Peyer's patch (tissue), 4 donors: ENCODE measurements around the gene LARP4B. TPM values are rescaled to one million over a fixed set of nuclear protein-coding genes. Genes with fewer than 3 reads are reported as not detected.

Experiments used
- DNase-seq, 3 donors: peaks; one replicate each; pipeline ENCODE4 v3.0.0-alpha.2; 2017 to 2019
- H3K27ac ChIP-seq, 4 donors: fragments of 200-600 bp; sonication (generic); one replicate each; pipeline ENCODE4 v1.5.1; 2016 to 2019
- H3K27me3 ChIP-seq, 2 donors: fragments of 200-600 bp; sonication (generic); one replicate each; pipeline ENCODE4 v1.5.1; 2019
- H3K36me3 ChIP-seq, 3 donors: fragments of 200-600 bp; sonication (generic); one replicate each; pipeline ENCODE4 v1.5.1; 2016 to 2019
- H3K4me1 ChIP-seq, 4 donors: fragments of 200-600 bp; sonication (generic); one replicate each; pipeline ENCODE4 v1.5.1; 2016 to 2019
- H3K4me3 ChIP-seq, 4 donors: fragments of 200-600 bp; sonication (generic); 1 replicate in 3 of 4; 2 replicates in 1 of 4; pipeline ENCODE4 v1.5.1; 2016 to 2019; ENCODE audit warnings: mild to moderate bottlenecking in 1 of 4
- H3K9me3 ChIP-seq, 4 donors: fragments of 200-600 bp; sonication (generic); one replicate each; pipeline ENCODE4 v1.5.1; 2016 to 2019; ENCODE audit warnings: mild to moderate bottlenecking in 1 of 4
- POLR2A ChIP-seq, 2 donors: fragments of 450-650 bp; IDR thresholded peaks; one replicate each; pipeline ENCODE4 v1.5.1; 2017; ENCODE audit warnings: antibody characterized with exemption in 2 of 2, mild to moderate bottlenecking in 2 of 2, moderate library complexity in 2 of 2
- total RNA-seq, 4 donors: library from RNA; depleted of rRNA; stranded (reverse); fragments of >200 nt; gene quantifications; one replicate each; pipeline ENCODE4 v1.1.0, GENCODE V29; 2016
- TF ChIP-seq, protein P1 (sequence below), 6 experiments: fragments of 450-650 bp in 4 of 6; fragments of 200-600 bp in 2 of 6; sonication (generic) in 1 of 6; IDR thresholded peaks; one replicate each; pipeline ENCODE4 v1.5.1; 2017 to 2019; ENCODE audit warnings: antibody characterized with exemption in 6 of 6, mild to moderate bottlenecking in 3 of 6, moderate library complexity in 1 of 6

LARP4B gene
- total RNA-seq = 100 to 1,000 TPM in 2 of 4 donors, 10 to 100 TPM in 2; 77.2 to 106 (median 93.3) TPM

DNA sequence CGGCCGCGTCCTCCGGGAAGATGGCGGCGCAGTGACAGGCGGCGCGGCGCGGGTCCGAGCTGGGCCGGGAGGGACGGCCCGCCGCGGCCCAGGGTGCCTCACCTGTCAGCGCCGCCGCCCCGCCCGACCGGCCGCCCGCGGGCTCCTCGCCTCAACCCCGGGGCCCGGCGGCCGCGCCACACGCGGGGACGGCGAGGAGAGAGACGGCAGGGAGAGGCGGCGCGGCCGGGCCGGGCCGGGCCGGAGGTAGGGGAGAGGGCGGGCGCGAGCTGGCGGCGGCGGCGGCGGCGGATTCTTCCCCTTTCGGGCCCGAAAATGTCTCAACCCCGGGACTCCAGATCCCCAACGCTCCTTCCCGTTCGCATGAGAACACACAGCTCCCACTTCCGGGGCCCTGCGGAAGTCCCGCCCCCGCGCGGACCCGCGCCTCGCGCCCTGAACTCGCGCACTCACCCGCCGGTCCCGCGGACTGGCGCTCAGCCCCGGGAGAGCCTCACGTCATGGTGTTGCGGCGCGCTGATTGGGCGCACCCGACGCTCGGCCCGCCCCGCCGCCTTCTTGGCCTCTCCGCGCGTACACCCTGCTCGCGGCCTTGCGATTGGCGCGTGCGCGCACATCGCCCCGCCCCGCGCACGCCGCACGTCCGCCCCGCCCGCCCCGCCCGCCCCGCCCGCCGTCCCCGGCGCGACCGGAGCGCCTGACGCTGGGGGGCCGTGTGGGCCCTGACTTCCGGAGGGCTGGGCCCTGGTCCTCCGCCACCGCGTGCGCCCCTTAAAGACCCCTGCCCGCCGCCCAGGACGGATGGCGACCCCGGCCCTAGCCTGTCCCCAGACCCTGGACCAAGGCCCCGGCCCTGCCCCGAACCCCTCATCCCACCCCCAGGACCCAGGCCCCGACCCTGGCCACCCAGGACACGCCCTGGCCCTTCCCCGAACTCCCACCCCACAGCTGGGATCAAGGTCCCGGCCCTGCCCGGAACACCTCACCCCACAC is at the start of gene LARP4B:
LARP4B (minus strand) TSS at position 380 of the 993 bp plus-strand sequence. CDS start 45,984 bp downstream, outside the sequence.
- H3K27me3 ChIP-seq = no peaks in the 10 kb centered on the region
- peak; percentile 78 to 83 for TF ChIP-seq POLR2A (IDR thresholded peaks at IDR 0.05)
- TF ChIP-seq, protein P1, sequence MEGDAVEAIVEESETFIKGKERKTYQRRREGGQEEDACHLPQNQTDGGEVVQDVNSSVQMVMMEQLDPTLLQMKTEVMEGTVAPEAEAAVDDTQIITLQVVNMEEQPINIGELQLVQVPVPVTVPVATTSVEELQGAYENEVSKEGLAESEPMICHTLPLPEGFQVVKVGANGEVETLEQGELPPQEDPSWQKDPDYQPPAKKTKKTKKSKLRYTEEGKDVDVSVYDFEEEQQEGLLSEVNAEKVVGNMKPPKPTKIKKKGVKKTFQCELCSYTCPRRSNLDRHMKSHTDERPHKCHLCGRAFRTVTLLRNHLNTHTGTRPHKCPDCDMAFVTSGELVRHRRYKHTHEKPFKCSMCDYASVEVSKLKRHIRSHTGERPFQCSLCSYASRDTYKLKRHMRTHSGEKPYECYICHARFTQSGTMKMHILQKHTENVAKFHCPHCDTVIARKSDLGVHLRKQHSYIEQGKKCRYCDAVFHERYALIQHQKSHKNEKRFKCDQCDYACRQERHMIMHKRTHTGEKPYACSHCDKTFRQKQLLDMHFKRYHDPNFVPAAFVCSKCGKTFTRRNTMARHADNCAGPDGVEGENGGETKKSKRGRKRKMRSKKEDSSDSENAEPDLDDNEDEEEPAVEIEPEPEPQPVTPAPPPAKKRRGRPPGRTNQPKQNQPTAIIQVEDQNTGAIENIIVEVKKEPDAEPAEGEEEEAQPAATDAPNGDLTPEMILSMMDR (IDR thresholded peaks at IDR 0.05) = no peak
- H3K4me3 ChIP-seq = peak within 1 kb of the TSS; percentile 83 to 94 (median 85)
- H3K27ac ChIP-seq = peak within 1 kb of the TSS; percentile 89 to 99 (median 96)
- no peaks in the 10 kb centered on the region for H3K36me3 ChIP-seq
- no peaks in the 10 kb centered on the region for H3K9me3 ChIP-seq
- peaks cover 0 to 42% (median 9%) of the 10 kb centered on the region in 4 donors for H3K4me1 ChIP-seq
- peak; percentile 93 to 98 (median 98) for DNase-seq

DNA sequence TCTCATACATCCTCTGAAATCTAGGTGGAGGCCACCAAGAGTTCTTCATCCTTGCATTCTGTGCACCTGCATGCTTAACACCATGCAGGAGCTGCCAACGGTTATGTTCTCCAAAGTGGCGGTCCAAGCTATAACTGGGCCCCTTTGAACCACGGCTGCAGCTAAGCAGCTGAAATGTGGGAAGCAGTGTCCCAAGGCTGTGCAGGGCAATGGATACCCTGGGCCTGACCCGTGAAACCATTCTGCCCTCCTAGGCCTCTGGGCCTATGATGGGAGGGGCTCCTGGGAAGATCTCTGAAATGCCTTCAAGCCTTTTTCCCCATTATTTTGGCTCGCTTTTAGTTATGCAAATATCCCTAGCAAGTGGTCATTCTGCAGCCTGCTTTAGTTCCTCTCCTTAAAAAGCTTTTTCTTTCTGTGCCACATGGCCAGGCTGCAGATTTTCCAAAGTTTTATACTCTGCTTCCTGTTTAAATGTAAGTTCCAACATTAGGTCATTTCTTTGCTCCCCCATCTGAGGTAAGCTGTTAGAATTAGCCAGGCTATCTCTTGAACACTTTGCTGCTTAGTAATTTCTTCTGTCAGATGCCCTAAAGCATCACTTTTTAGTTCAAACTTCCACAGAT is 49.1 kb upstream of the LARP4B start:
- DNase-seq = peak in 1 of 3 donors; percentile 15
- peaks cover 0 to 17% (median 4%) of the 10 kb centered on the region in 4 donors for H3K9me3 ChIP-seq
- no peaks in the 10 kb centered on the region for H3K36me3 ChIP-seq
- TF ChIP-seq POLR2A (IDR thresholded peaks at IDR 0.05) = no peak
- TF ChIP-seq, protein P1 (IDR thresholded peaks at IDR 0.05) = no peak
- no peaks in the 10 kb centered on the region for H3K4me1 ChIP-seq
- H3K27ac ChIP-seq = no peak overlapping the region
- no peak overlapping the region for H3K4me3 ChIP-seq
- no peaks in the 10 kb centered on the region for H3K27me3 ChIP-seq

DNA sequence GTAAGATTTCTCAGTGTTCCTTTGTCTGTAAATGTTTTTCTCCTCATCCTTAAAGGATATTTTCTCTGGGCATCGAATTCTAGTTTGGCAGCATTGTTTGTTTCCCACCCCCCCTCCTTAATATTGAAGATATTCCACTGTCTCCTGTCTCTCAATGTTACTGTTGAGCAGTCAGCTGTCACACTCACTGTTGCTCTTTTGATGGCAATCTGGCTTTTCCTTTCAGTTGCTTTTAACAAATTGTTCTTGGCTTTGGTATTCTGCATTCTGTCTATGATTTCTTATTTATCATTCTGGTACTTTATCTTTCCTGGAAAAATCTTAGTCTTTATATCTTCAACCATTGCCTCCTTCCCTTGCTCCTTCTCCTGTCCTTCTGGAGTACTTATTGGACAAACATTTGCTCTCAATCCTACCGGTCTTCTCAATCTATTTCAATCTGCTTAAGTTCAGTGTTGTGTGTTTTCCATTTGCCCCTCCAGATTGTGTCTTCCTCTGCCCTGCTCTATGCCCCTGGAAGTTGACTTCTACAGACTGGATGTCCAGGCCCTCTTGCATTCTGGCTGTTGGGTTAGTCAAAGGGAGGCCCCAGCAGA is 47.4 kb upstream of the LARP4B start:
- Histone ChIP-seq H3K9me3 (peaks cover 0 to 17% (median 4%) of the 10 kb centered on the region in 4 donors), H3K4me3 (no peak overlapping the region), H3K4me1 (no peaks in the 10 kb centered on the region), H3K36me3 (no peaks in the 10 kb centered on the region), H3K27ac (no peak overlapping the region), H3K27me3 (no peaks in the 10 kb centered on the region)
- TF ChIP-seq, protein P1 (IDR thresholded peaks at IDR 0.05) = no peak
- TF ChIP-seq POLR2A (IDR thresholded peaks at IDR 0.05) = no peak
- no peak for DNase-seq

DNA sequence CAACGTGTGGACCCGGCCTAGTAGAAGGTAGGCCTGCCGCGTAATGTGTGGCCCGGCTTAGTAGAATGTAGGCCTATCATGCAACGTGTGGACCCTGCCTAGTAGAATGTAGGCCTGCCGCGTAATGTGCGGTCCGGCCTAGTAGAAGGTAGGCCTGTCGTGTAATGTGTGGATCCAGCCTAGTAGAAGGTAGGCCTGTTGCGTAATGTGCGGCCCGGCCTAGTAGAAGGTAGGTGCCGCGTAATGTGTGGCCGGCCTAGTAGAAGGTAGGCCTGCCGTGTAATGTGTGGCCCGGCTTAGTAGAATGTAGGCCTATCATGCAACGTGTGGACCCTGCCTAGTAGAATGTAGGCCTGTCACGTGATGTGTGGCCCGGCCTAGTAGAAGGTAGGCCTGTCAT is 44.8 kb upstream of the LARP4B start:
- H3K4me3 ChIP-seq = no peak overlapping the region
- H3K27ac ChIP-seq = no peak overlapping the region
- H3K9me3 ChIP-seq = peaks cover 0 to 17% (median 4%) of the 10 kb centered on the region in 4 donors
- DNase-seq = peak in 1 of 3 donors; percentile 32
- H3K4me1 ChIP-seq = peaks cover 0 to 5% (median 0%) of the 10 kb centered on the region in 4 donors
- no peak for TF ChIP-seq POLR2A (IDR thresholded peaks at IDR 0.05)
- TF ChIP-seq, protein P1 (IDR thresholded peaks at IDR 0.05) = no peak
- no peaks in the 10 kb centered on the region for H3K27me3 ChIP-seq
- H3K36me3 ChIP-seq = no peaks in the 10 kb centered on the region

DNA sequence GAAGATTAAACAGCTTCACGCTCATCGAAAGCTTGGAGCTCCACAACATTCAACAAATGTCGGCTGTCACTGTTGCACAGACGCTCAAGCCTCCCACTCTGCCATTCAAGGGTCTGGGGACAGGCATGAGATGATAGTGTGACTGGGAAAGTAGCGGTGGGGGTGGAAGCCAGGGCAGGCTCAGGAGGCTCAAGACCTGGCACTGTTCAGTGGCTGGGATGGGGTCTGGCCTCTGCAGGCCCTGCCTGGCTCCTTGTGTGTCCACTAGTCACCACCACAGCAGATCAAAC is 43.2 kb upstream of the LARP4B start:
- Histone ChIP-seq H3K4me3 (no peak overlapping the region), H3K27me3 (no peaks in the 10 kb centered on the region), H3K27ac (no peak overlapping the region), H3K4me1 (peaks cover 0 to 17% (median 0%) of the 10 kb centered on the region in 4 donors), H3K36me3 (no peaks in the 10 kb centered on the region), H3K9me3 (peaks cover 0 to 8% (median 4%) of the 10 kb centered on the region in 4 donors)
- TF ChIP-seq, protein P1 (IDR thresholded peaks at IDR 0.05) = no peak
- no peak for TF ChIP-seq POLR2A (IDR thresholded peaks at IDR 0.05)
- DNase-seq = peak in 1 of 3 donors; percentile 22
